ENCODE measurements around the gene SERPINB6. TPM values are rescaled to one million over a fixed set of nuclear protein-coding genes. Genes with fewer than 3 reads are reported as not detected.

The SERPINB6 gene
- total and polyA plus RNA-seq, 9 of the 15 experiments (the other 6 are each of a cell fraction or from before 2014, with no cell fraction given): 86.6 to 211 (median 143) TPM

DNA sequence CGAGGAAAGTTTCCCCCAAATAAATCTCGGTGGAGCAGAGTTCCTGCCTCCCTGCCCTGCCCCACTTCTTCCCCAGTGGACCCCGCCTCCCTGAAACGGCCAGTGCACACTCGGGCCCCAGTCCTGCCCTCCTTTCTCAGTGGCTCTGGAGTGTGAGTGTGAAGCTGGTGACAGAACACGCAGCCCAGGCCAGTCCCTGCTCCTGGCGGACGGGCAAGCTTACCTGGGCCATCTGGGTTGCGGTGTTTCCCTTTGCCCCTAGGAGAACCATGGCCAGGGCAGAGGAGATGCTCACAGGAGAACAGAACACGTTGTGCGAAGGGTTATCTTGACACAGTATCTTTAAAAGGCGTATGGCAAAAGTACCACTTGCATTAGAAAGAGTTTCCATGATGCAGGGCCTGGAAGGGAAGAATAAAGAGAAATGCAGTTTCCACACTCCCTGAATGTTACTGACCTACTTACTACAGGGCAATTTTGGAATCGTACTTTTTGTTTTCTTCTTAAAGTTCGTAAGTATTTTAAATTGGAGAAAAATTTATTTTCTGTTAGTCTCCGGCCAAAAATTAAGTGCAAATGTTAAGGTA is 71.1 kb downstream of the SERPINB6 start:
- DNase-seq (ENCODE audit: extremely low read depth in 1 of 4, low spot score in 3 of 4) (no peak), ATAC-seq (no peak), FAIRE-seq (no peak)
- Histone ChIP-seq H3K9me1 (ENCODE audit: control insufficient read depth, insufficient read depth, low read length) (no peaks in the 10 kb centered on the region), H3K36me3 (ENCODE audit: control insufficient read depth, insufficient read depth, low read length) (peaks cover 51% of the 10 kb centered on the region), H3K4me3 (no peak overlapping the region), H3K4me2 (ENCODE audit: insufficient read depth, low read length) (no peak overlapping the region), H4K20me1 (replicated peaks; ENCODE audit: control insufficient read depth, insufficient read depth, low read length) (no peaks in the 10 kb centered on the region; the same call in 1 of the 2 replicates), H3K27ac (ENCODE audit: extremely low read depth, low read depth, low read length) (no peak overlapping the region), H3K79me2 (ENCODE audit: control insufficient read depth, insufficient read depth, low read length) (peaks cover 44% of the 10 kb centered on the region), H3K27me3 (ENCODE audit: control insufficient read depth in 2 of 2, insufficient read depth in 2 of 2, low read length in 2 of 2) (no peaks in the 10 kb centered on the region), H3K9me3 (replicated peaks; ENCODE audit: control insufficient read depth, insufficient read depth, low read depth, low read length) (no peaks in the 10 kb centered on the region), H2AFZ (ENCODE audit: low read depth, low read length) (no peak overlapping the region), H3K9ac (ENCODE audit: insufficient read depth in 1 of 2, low read depth in 2 of 2, low read length in 2 of 2) (no peak overlapping the region; a peak in 1 of 4 replicates), H3K4me1 (replicated peaks in 1 of 2; ENCODE audit: control insufficient read depth in 2 of 2, insufficient read depth in 2 of 2, low read length in 2 of 2) (peaks cover 28 to 30% of the 10 kb centered on the region in 2 experiments; a peak in 4 of 5 replicates)
- in situ Hi-C loops (cut with MboI) (no loop called here), intact Hi-C loops (cut with micrococcal nuclease) (no loop called here)
- no TSS peak for BruUV-seq (replicated peaks)
- 79% methylated on average over 15 of the region's 15 CpGs for WGBS (ENCODE audit: insufficient coverage, low coverage, missing lambda C conversion rate)
- ChIA-PET CTCF (ENCODE audit: low intra/inter-chr PET ratio) (no interaction called here), POLR2A (interaction anchor here (0.7 to 2.4 kb wide), 9 partner anchors 9 to 117 kb away, joined by 3 to 11 read pairs (median 3); no protein-coding TSS in a partner anchor)
- TF ChIP-seq HNRNPH1 (optimal IDR thresholded peaks at IDR 0.05; ENCODE audit: low read depth, low read length) (no peak), DDX20 (tag; IDR thresholded peaks at IDR 0.05; ENCODE audit: low read depth) (no peak), HMGXB4 (CRISPR knock-in tag; IDR thresholded peaks at IDR 0.05) (no peak), YY1 (IDR thresholded peaks at IDR 0.05; ENCODE audit: borderline replicate concordance in 1 of 3, control insufficient read depth in 1 of 3, extremely low read depth in 1 of 3, insufficient read depth in 3 of 3, insufficient read length in 1 of 3, insufficient replicate concordance in 2 of 3, low read depth in 1 of 3, low read length in 2 of 3) (no peak), CBX3 (IDR thresholded peaks at IDR 0.05; ENCODE audit: borderline replicate concordance in 1 of 2, low read length in 2 of 2) (no peak), NR1H2 (CRISPR knock-in tag; IDR thresholded peaks at IDR 0.05) (no peak), BDP1 (IDR thresholded peaks at IDR 0.05; ENCODE audit: insufficient read depth, insufficient read length) (no peak), SNRNP70 (optimal IDR thresholded peaks at IDR 0.05; ENCODE audit: low read depth, low read length) (no peak), TAF15 (IDR thresholded peaks at IDR 0.05; ENCODE audit: low read depth, low read length) (no peak)
- TF ChIP-seq, protein P1, sequence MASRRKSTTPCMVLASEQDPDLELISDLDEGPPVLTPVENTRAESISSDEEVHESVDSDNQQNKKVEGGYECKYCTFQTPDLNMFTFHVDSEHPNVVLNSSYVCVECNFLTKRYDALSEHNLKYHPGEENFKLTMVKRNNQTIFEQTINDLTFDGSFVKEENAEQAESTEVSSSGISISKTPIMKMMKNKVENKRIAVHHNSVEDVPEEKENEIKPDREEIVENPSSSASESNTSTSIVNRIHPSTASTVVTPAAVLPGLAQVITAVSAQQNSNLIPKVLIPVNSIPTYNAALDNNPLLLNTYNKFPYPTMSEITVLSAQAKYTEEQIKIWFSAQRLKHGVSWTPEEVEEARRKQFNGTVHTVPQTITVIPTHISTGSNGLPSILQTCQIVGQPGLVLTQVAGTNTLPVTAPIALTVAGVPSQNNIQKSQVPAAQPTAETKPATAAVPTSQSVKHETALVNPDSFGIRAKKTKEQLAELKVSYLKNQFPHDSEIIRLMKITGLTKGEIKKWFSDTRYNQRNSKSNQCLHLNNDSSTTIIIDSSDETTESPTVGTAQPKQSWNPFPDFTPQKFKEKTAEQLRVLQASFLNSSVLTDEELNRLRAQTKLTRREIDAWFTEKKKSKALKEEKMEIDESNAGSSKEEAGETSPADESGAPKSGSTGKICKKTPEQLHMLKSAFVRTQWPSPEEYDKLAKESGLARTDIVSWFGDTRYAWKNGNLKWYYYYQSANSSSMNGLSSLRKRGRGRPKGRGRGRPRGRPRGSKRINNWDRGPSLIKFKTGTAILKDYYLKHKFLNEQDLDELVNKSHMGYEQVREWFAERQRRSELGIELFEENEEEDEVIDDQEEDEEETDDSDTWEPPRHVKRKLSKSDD (conservative IDR thresholded peaks at IDR 0.05; ENCODE audit: low read length): no peak

Measured in K562 (cell line).